Keratinocyte (primary cell): ENCODE data around the gene EXT2. TPM values are rescaled to one million over a fixed set of nuclear protein-coding genes. Genes with fewer than 3 reads are reported as not detected.

Experiments used
- DNase-seq: peaks from one replicate; pipeline ENCODE4 v3.0.0-alpha.2; 2011; ENCODE audit warnings: low read depth, missing footprints, low spot score
- FAIRE-seq: peaks from 2 replicates; lab custom pipeline; 2011; peaks lifted over from hg19 to GRCh38; lab: Jason Lieb, UNC
- H2AFZ ChIP-seq: 2 replicates; pipeline ENCODE4 v1.6.0; 2012; ENCODE audit warnings: low read length, control low read depth, inconsistent platforms; ENCODE audit not compliant: control insufficient read depth
- H3K27ac ChIP-seq: 2 replicates; pipeline ENCODE4 v1.5.1; 2011; ENCODE audit warnings: low read length; ENCODE audit not compliant: control insufficient read depth, insufficient read depth
- H3K27me3 ChIP-seq: 3 replicates; pipeline ENCODE4 v1.6.0; 2011; ENCODE audit warnings: low read length; ENCODE audit not compliant: control insufficient read depth, insufficient read depth; ENCODE audit errors: extremely low read depth
- H3K36me3 ChIP-seq, 2 experiments: 2 replicates in 1 of 2; 3 replicates in 1 of 2; pipeline ENCODE4 v1.5.1; 2011; ENCODE audit warnings: low read length in 2 of 2, mild to moderate bottlenecking in 1 of 2; ENCODE audit not compliant: control insufficient read depth in 2 of 2, insufficient read depth in 2 of 2; ENCODE audit errors: extremely low read depth in 1 of 2
- H3K4me1 ChIP-seq: 3 replicates; pipeline ENCODE4 v1.5.1; 2011; ENCODE audit warnings: low read length; ENCODE audit not compliant: control insufficient read depth, insufficient read depth; ENCODE audit errors: extremely low read depth
- H3K4me2 ChIP-seq: 3 replicates; pipeline ENCODE4 v1.6.0; 2011; ENCODE audit warnings: low read depth, low read length; ENCODE audit not compliant: control insufficient read depth, insufficient read depth; ENCODE audit errors: extremely low read depth
- H3K4me3 ChIP-seq, 3 experiments: fragments of 200-600 bp in 1 of 3; sonication (generic) in 1 of 3; 2 replicates in 2 of 3; 3 replicates in 1 of 3; pipeline ENCODE4 v1.5.1; 2011 to 2016; ENCODE audit warnings: low read length in 3 of 3, mild to moderate bottlenecking in 3 of 3, control low read depth in 2 of 3, inconsistent platforms in 1 of 3, low read depth in 1 of 3, mixed read lengths in 1 of 3, mixed run types in 1 of 3, moderate library complexity in 1 of 3; ENCODE audit not compliant: control insufficient read depth in 2 of 3, insufficient read depth in 2 of 3; ENCODE audit errors: extremely low read depth in 1 of 3
- H3K79me2 ChIP-seq: 2 replicates; pipeline ENCODE4 v1.6.0; 2012; ENCODE audit warnings: low read length; ENCODE audit not compliant: control insufficient read depth, insufficient read depth
- H3K9ac ChIP-seq: 3 replicates; pipeline ENCODE4 v1.6.0; 2011; ENCODE audit warnings: low read length; ENCODE audit not compliant: control insufficient read depth, insufficient read depth; ENCODE audit errors: extremely low read depth
- H3K9me1 ChIP-seq: 3 replicates; pipeline ENCODE4 v1.6.0; 2011; ENCODE audit warnings: low read length; ENCODE audit not compliant: control insufficient read depth, insufficient read depth; ENCODE audit errors: extremely low read depth
- H3K9me3 ChIP-seq: 2 replicates; pipeline ENCODE4 v1.5.1; 2012; ENCODE audit warnings: low read depth, low read length; ENCODE audit not compliant: control insufficient read depth
- H4K20me1 ChIP-seq: 3 replicates; pipeline ENCODE4 v1.6.0; 2011; ENCODE audit warnings: low read length; ENCODE audit not compliant: control insufficient read depth, insufficient read depth; ENCODE audit errors: extremely low read depth
- EZH2 ChIP-seq: IDR thresholded peaks from one replicate; pipeline ENCODE4 v1.6.1; 2012; ENCODE audit warnings: inconsistent platforms, mild to moderate bottlenecking, low read length, moderate library complexity
- dilution Hi-C: fragments of 300-500 bp; cut with MboI; formaldehyde crosslinking; loops from one replicate; pipeline ENCODE4 v1.7.0; 2020; ENCODE audit warnings: low sequenced_read_pairs; ENCODE audit not compliant: extremely low pct_ligation_motif_present
- polyA plus RNA-seq, 5 experiments: library from polyadenylated mRNA; depleted of rRNA in 3 of 5; stranded (reverse) in 3 of 5; stranded (forward) in 1 of 5; unstranded in 1 of 5; fragments of >200 nt; gene quantifications; 1 replicate in 1 of 5; 2 replicates in 3 of 5; 3 replicates in 1 of 5; pipeline versions ENCODE4 v1.2.1 to v1.2.3, GENCODE V29; 2011 to 2012; ENCODE audit warnings: missing spikeins in 2 of 5, low read depth in 1 of 5, low replicate concordance in 1 of 5
- TF ChIP-seq, protein P1 (sequence below), 3 experiments: IDR thresholded peaks in 1 of 3; conservative IDR thresholded peaks in 1 of 3; optimal IDR thresholded peaks in 1 of 3; 2 replicates in 2 of 3; 3 replicates in 1 of 3; pipeline versions ENCODE3 to v1.5.1; 2011; ENCODE audit warnings: low read length in 3 of 3, mild to moderate bottlenecking in 3 of 3, moderate library complexity in 2 of 3, control low read depth in 1 of 3, inconsistent platforms in 1 of 3; ENCODE audit not compliant: insufficient read depth in 2 of 3; ENCODE audit errors: extremely low read depth in 1 of 3

EXT2 gene
- polyA plus RNA-seq, 1 donor (not counting 4 experiments of a cell fraction or from before 2014, with no cell fraction given): 148 TPM

- Histone ChIP-seq H3K27ac (no peak overlapping the region), H3K4me2 (no peak overlapping the region), H3K79me2 (no peaks in the 10 kb centered on the region), H3K9me1 (no peaks in the 10 kb centered on the region), H3K9ac (no peak overlapping the region), H3K27me3 (peaks cover 21% of the 10 kb centered on the region), H3K4me1 (no peaks in the 10 kb centered on the region), H2AFZ (no peak overlapping the region), H3K9me3 (no peaks in the 10 kb centered on the region), H3K4me3 (no peak overlapping the region), H4K20me1 (no peaks in the 10 kb centered on the region), H3K36me3 (no peaks in the 10 kb centered on the region)
- FAIRE-seq (no peak), DNase-seq (no peak)
- dilution Hi-C loops: no loop called here
- TF ChIP-seq EZH2: no peak
- TF ChIP-seq, protein P1, sequence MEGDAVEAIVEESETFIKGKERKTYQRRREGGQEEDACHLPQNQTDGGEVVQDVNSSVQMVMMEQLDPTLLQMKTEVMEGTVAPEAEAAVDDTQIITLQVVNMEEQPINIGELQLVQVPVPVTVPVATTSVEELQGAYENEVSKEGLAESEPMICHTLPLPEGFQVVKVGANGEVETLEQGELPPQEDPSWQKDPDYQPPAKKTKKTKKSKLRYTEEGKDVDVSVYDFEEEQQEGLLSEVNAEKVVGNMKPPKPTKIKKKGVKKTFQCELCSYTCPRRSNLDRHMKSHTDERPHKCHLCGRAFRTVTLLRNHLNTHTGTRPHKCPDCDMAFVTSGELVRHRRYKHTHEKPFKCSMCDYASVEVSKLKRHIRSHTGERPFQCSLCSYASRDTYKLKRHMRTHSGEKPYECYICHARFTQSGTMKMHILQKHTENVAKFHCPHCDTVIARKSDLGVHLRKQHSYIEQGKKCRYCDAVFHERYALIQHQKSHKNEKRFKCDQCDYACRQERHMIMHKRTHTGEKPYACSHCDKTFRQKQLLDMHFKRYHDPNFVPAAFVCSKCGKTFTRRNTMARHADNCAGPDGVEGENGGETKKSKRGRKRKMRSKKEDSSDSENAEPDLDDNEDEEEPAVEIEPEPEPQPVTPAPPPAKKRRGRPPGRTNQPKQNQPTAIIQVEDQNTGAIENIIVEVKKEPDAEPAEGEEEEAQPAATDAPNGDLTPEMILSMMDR (optimal IDR thresholded peaks at IDR 0.05 in 1 of 3, IDR thresholded peaks at IDR 0.05 in 1 of 3, conservative IDR thresholded peaks at IDR 0.05 in 1 of 3; ENCODE audit: extremely low read depth in 1 of 3, insufficient read depth in 2 of 3, low read length in 3 of 3): no peak
Measured at GRCh38 chr11:44280257-44280656, 184.8 kb downstream of the EXT2 start.

DNA sequence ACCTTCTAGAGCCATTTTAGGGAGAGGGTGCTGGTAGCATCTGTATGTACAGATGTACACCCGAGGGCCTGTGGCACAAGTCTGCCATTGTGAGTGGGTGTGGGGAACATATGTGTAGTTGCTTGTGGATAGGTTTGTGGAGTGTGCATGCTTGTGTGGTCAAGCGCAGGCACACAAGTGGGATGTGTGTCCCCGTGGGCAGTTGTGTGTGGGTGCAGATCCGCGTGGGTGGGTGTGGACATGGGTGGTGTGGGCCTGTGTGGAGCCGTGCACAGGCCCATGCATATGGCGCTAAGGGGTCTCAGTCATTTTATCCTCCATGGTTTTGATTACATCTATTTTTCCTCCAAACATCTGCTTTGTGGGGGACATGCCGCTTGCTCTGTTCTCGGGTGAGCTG is 185.7 kb downstream of the EXT2 start:
- Histone ChIP-seq H3K4me3 (no peak overlapping the region), H3K27ac (no peak overlapping the region), H3K9ac (no peak overlapping the region), H3K36me3 (no peaks in the 10 kb centered on the region), H2AFZ (no peak overlapping the region), H3K9me3 (no peaks in the 10 kb centered on the region), H4K20me1 (no peaks in the 10 kb centered on the region), H3K9me1 (no peaks in the 10 kb centered on the region), H3K79me2 (no peaks in the 10 kb centered on the region), H3K27me3 (peaks cover 21% of the 10 kb centered on the region), H3K4me2 (no peak overlapping the region), H3K4me1 (no peaks in the 10 kb centered on the region)
- FAIRE-seq: no peak
- TF ChIP-seq, protein P1 (optimal IDR thresholded peaks at IDR 0.05 in 1 of 3, IDR thresholded peaks at IDR 0.05 in 1 of 3, conservative IDR thresholded peaks at IDR 0.05 in 1 of 3; ENCODE audit: extremely low read depth in 1 of 3, insufficient read depth in 2 of 3, low read length in 3 of 3): no peak
- TF ChIP-seq EZH2: no peak
- dilution Hi-C loops: no loop called here
- no peak for DNase-seq
